Neutrophil (primary cell): ENCODE results near the gene ITPRIP.

Experiments used
- H3K27ac ChIP-seq: fragments of 200-600 bp; sonication (generic); 2 replicates; pipeline ENCODE4 v1.5.1; 2016; ENCODE audit warnings: mild to moderate bottlenecking, moderate library complexity
- H3K27me3 ChIP-seq: fragments of 200-600 bp; sonication (generic); 2 replicates; pipeline ENCODE4 v1.6.0; 2016; ENCODE audit warnings: mild to moderate bottlenecking
- H3K36me3 ChIP-seq: fragments of 200-600 bp; sonication (generic); 2 replicates; pipeline ENCODE4 v1.5.1; 2017
- H3K4me1 ChIP-seq, 2 experiments: fragments of 200-600 bp in 1 of 2; sonication (generic) in 1 of 2; 1 replicate in 1 of 2; 2 replicates in 1 of 2; pipeline versions ENCODE4 v1.5.1 to v1.6.1; 2013 to 2016; ENCODE audit warnings: low read depth in 1 of 2, low read length in 1 of 2, mild to moderate bottlenecking in 1 of 2, moderate library complexity in 1 of 2; ENCODE audit not compliant: control insufficient read depth in 1 of 2, insufficient read depth in 1 of 2
- H3K4me3 ChIP-seq, 2 experiments: fragments of 200-600 bp in 1 of 2; sonication (generic) in 1 of 2; 1 replicate in 1 of 2; 2 replicates in 1 of 2; pipeline ENCODE4 v1.5.1; 2013 to 2016; ENCODE audit warnings: low read depth in 1 of 2, low read length in 1 of 2, mild to moderate bottlenecking in 1 of 2, moderate library complexity in 1 of 2
- H3K9me3 ChIP-seq: fragments of 200-600 bp; sonication (generic); 2 replicates; pipeline ENCODE4 v1.5.1; 2016
- TF ChIP-seq, protein P1 (sequence below): fragments of 200-600 bp; sonication (generic); IDR thresholded peaks from 2 replicates; pipeline ENCODE4 v1.5.1; 2016; ENCODE audit warnings: antibody characterized with exemption

ITPRIP gene

GRCh38 chr10:104268713-104269645, 69.3 kb downstream of the ITPRIP start, which contains the start of gene GSTO2:
TSS of gene GSTO2 (plus strand) at chr10:104269184. CDS start at chr10:104274916, 5,732 bp downstream.
- Histone ChIP-seq H3K9me3 (no peaks in the 10 kb centered on the region), H3K4me3 (peak within 1 kb of the TSS; percentile 71 to 92), H3K27me3 (no peaks in the 10 kb centered on the region), H3K4me1 (peaks cover 15 to 22% of the 10 kb centered on the region in 2 experiments), H3K27ac (peak within 1 kb of the TSS; percentile 92), H3K36me3 (peaks cover 33% of the 10 kb centered on the region)
- TF ChIP-seq, protein P1, sequence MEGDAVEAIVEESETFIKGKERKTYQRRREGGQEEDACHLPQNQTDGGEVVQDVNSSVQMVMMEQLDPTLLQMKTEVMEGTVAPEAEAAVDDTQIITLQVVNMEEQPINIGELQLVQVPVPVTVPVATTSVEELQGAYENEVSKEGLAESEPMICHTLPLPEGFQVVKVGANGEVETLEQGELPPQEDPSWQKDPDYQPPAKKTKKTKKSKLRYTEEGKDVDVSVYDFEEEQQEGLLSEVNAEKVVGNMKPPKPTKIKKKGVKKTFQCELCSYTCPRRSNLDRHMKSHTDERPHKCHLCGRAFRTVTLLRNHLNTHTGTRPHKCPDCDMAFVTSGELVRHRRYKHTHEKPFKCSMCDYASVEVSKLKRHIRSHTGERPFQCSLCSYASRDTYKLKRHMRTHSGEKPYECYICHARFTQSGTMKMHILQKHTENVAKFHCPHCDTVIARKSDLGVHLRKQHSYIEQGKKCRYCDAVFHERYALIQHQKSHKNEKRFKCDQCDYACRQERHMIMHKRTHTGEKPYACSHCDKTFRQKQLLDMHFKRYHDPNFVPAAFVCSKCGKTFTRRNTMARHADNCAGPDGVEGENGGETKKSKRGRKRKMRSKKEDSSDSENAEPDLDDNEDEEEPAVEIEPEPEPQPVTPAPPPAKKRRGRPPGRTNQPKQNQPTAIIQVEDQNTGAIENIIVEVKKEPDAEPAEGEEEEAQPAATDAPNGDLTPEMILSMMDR = peak; percentile 51

- no peaks in the 10 kb centered on the region for H3K27me3 ChIP-seq
- no peaks in the 10 kb centered on the region for H3K9me3 ChIP-seq
- H3K4me1 ChIP-seq = peaks cover 15 to 22% of the 10 kb centered on the region in 2 experiments
- H3K27ac ChIP-seq = peak overlapping the region; percentile 92
- H3K36me3 ChIP-seq = peaks cover 36% of the 10 kb centered on the region
- TF ChIP-seq, protein P1 = no peak
- H3K4me3 ChIP-seq = peak overlapping the region; percentile 71 to 92
Measured at GRCh38 chr10:104268405-104268712, 69.9 kb downstream of the ITPRIP start.

GRCh38 chr10:104267721-104268404, 70.4 kb downstream of the ITPRIP start:
- H3K36me3 ChIP-seq = peaks cover 40% of the 10 kb centered on the region
- no peaks in the 10 kb centered on the region for H3K27me3 ChIP-seq
- TF ChIP-seq, protein P1 = no peak
- no peaks in the 10 kb centered on the region for H3K9me3 ChIP-seq
- peak overlapping the region; percentile 92 for H3K27ac ChIP-seq
- peaks cover 15 to 22% of the 10 kb centered on the region in 2 experiments for H3K4me1 ChIP-seq
- H3K4me3 ChIP-seq = peak overlapping the region; percentile 71 to 92

GRCh38 chr10:104264783-104265182, 73.5 kb downstream of the ITPRIP start:
- Histone ChIP-seq H3K36me3 (peaks cover 61% of the 10 kb centered on the region), H3K27ac (no peak overlapping the region), H3K9me3 (no peaks in the 10 kb centered on the region), H3K27me3 (no peaks in the 10 kb centered on the region), H3K4me1 (peaks cover 28 to 37% of the 10 kb centered on the region in 2 experiments), H3K4me3 (no peak overlapping the region)
- TF ChIP-seq, protein P1 = no peak

GRCh38 chr10:104262055-104262454, 76.2 kb downstream of the ITPRIP start:
- no peak overlapping the region for H3K27ac ChIP-seq
- H3K4me3 ChIP-seq = no peak overlapping the region
- peaks cover 57% of the 10 kb centered on the region for H3K36me3 ChIP-seq
- TF ChIP-seq, protein P1 = no peak
- no peaks in the 10 kb centered on the region for H3K27me3 ChIP-seq
- no peaks in the 10 kb centered on the region for H3K9me3 ChIP-seq
- H3K4me1 ChIP-seq = peaks cover 36 to 41% of the 10 kb centered on the region in 2 experiments
